GM21528 (cell line): ENCODE data around the gene OPN1SW.

Source experiments
- ATAC-seq: cut with Tn5 transposase; IDR thresholded peaks from one replicate; pipeline ENCODE4 v1.9.1; 2021; ENCODE audit warnings: mild to moderate bottlenecking, moderate library complexity; ENCODE audit not compliant: unreplicated experiment, low FRiP score

The OPN1SW gene

DNA sequence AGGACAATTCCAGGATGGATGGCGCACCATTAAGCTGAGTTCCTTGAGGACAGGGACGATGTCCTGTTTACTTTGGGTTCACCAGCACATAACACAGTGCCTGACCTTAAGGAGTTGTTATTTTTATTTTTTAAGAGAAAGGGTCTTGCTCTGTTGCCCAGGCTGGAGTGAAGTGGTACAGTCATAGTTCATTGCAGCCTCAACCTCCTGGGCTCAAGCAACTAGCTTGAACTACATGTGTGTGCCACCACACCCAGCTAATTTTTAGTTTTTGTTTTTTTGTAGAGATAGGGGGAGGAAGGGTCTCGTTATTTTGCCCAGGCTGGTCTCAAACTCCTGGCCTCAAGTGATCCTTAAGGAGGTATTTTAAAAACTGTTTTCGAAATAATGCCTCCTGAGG is 38.2 kb downstream of the OPN1SW start:
- ATAC-seq: no peak

- ATAC-seq: no peak
Observed at GRCh38 chr7:128735436-128735835, 40.2 kb downstream of the OPN1SW start.

DNA sequence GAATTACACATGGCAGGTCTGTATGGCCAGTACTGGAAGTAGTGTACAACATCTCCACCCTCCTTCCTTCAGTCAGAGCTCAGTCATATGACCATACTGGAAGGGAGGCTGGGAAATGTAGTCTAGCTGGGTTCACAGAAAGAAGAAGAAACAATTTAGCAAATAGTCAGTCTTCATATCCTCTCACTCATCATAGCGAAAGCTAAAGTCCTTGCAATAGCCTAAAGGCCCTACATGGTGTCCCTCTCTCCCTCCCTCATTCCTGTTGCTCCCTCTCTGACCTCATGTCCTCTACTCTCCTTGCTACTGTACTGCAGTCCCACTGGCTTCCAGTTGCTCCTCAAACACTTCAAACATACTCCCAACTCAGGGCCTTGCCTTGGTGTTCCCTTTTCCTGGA is 40.7 kb downstream of the OPN1SW start:
- no peak for ATAC-seq

- no peak for ATAC-seq
Observed at GRCh38 chr7:128733278-128733645, 42.3 kb downstream of the OPN1SW start.

DNA sequence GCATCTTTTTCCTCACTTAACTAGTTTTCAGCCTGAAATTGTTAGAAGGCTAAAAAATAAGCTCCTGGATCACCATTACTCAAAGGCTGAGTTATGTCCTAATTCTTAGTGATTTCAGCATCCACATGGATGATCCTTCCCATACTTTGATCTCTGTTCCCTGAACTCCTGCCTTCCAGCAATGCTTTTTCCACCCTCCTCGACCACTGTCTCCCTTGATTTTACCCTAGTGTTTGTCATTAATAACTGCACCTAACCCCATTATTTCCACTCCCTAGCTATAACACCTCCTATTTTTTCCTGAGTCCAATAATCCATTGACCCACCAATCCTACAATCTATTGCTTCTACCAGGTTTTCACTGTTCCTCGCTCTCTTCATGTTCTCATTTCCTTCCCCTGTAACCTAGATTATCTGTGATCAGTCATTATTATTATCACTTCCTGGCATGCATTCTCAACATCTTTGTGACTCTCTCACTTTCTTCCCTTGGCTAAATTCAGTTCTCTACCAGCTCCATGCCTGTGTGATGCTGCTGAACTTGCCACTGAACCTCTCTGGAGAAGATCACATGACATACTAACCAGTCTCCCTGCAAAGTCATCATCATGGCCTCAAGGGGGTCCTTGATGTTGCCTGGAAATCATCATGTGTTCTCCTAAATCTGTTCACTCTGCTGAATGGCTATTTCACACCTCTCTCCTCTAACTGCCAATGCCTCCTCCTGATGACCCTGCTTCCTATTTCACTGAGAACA is 42.9 kb downstream of the OPN1SW start:
- ATAC-seq: no peak

DNA sequence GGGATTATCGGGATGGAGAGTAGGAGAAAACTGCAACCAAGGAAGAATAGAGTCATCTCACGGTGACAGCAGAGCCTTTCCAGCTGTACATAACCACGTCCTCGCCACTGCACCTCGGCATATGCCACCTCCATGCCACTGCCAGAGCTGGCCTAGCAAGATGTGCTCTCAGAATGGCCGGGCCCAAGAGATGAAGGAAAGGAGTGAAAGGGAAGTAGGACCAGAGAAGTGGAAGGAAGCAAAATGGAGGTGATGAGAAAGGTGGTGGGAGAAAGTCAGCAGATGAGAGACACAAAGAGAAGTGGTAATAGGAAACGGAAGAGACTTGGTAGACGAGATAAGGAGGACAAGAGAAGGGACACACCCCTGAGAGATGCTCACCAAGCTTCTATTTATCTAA is 44.4 kb downstream of the OPN1SW start:
- no peak for ATAC-seq

- ATAC-seq: no peak
Observed at GRCh38 chr7:128729494-128729893, 46.1 kb downstream of the OPN1SW start.

DNA sequence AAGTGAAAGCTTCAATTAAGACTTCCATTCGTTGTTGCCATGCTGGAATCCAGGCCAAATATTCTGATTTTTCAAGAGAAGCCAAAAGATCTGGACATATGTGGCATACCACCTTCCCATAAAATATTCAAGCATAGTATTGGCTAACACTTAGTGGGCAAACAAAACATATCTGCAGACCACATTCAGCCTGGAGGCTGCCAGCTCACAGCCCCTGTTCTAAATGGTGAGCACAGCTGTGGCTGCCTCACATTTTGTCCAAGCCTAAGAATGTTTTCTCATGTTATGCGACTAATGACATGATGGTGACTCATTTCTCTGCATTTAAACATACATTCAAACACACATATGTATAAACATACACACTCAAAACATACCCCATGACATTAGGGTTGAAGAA is 47.0 kb downstream of the OPN1SW start:
- ATAC-seq: no peak

- no peak for ATAC-seq
Observed at GRCh38 chr7:128727239-128727638, 48.4 kb downstream of the OPN1SW start.

DNA sequence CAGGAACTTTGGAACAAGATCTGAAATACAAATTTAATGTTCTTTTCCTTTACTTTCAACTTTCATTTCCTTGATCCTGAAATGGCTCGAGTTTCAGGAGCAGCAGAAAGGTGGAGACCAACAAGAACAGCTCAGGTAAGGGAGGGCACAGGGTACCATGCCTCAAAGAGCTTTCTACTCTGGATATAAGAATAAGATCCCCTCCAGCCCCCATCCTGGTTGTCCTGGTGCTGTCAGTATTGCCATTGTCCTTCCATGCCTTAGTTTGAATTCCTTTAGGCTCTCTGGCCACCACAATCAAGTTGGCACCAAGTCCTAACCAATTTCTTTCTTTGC is 48.9 kb downstream of the OPN1SW start:
- no peak for ATAC-seq

DNA sequence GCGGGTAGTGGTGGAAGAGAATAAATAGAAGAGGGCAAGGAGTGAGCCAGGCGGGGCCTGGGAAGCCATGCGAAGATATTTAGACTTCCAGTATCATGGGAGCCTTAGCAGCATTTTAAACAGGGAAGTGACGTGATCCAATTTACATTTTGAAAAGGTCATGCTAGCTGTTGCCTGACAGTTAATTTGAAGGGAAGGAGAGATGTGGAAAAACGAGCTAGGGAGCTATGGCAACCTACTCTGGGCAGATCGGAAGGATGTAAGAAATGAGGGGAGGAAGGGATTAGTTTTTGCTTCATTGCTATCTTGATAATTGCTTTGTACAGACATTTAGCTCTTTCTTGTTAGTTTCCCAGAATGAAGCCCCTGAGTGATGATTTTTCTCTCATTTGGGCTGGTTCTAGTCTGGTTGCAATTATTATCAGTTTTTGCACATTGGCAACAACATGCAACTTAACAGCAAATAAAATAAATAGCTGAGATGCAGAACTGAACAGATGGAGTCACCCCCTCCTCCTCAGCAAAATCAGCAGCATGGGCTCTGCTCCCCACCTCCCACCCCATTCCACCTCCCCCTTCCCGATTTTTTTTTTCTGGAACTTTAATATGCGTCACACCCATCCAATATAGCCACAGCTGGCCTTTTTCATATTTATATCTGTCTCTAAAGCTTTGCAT is 49.4 kb downstream of the OPN1SW start:
- no peak for ATAC-seq

DNA sequence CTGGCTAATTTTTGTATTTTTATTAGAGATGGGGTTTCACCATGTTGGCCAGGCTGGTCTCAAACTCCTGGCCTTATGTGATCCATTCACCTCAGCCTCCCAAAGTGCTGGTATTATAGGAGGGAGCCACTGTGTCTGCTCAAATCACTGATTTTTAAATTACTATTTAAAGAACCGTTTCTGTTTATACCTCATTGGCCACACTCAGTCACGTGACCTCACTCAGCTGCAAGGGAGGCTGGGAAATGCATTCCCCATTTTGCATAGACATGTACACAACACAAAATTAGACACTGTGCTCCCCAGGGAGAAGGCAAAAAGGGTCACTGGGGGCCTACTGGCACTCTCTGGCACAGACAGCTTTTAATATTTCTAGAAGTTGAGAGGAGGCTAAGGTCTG is 50.1 kb downstream of the OPN1SW start:
- ATAC-seq: no peak

- no peak for ATAC-seq
Observed at GRCh38 chr7:128724743-128725142, 50.9 kb downstream of the OPN1SW start.
